ENCODE results near the gene WASF1. TPM values are rescaled to one million over a fixed set of nuclear protein-coding genes. Genes with fewer than 3 reads are reported as not detected.

Gene WASF1
- total and polyA plus RNA-seq, 2 experiments from 2014 or later: 15.8 to 24.6 TPM

- H3K9me2 ChIP-seq (replicated peaks; ENCODE audit: insufficient read depth): no peaks in the 10 kb centered on the region
- H3K4me1 ChIP-seq (ENCODE audit: insufficient read depth): peaks cover 4% of the 10 kb centered on the region
- peak overlapping the region; percentile 26 for H3K4me2 ChIP-seq
- H3K79me2 ChIP-seq: no peaks in the 10 kb centered on the region
- no peaks in the 10 kb centered on the region for H4K20me1 ChIP-seq (ENCODE audit: insufficient read depth, poor library complexity, severe bottlenecking)
- H3K9me3 ChIP-seq (ENCODE audit: low read depth): no peaks in the 10 kb centered on the region
- H3K27me3 ChIP-seq: peaks cover 3% of the 10 kb centered on the region
- TF ChIP-seq EZH2 (IDR thresholded peaks at IDR 0.05; ENCODE audit: borderline replicate concordance) (no peak), EZH2phosphoT487 (IDR thresholded peaks at IDR 0.05; ENCODE audit: low read depth, severe bottlenecking, unreplicated experiment) (no peak)
- TF ChIP-seq, protein P1, sequence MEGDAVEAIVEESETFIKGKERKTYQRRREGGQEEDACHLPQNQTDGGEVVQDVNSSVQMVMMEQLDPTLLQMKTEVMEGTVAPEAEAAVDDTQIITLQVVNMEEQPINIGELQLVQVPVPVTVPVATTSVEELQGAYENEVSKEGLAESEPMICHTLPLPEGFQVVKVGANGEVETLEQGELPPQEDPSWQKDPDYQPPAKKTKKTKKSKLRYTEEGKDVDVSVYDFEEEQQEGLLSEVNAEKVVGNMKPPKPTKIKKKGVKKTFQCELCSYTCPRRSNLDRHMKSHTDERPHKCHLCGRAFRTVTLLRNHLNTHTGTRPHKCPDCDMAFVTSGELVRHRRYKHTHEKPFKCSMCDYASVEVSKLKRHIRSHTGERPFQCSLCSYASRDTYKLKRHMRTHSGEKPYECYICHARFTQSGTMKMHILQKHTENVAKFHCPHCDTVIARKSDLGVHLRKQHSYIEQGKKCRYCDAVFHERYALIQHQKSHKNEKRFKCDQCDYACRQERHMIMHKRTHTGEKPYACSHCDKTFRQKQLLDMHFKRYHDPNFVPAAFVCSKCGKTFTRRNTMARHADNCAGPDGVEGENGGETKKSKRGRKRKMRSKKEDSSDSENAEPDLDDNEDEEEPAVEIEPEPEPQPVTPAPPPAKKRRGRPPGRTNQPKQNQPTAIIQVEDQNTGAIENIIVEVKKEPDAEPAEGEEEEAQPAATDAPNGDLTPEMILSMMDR (IDR thresholded peaks at IDR 0.05; ENCODE audit: poor library complexity): peak; percentile 89
- no peak overlapping the region for H3K4me3 ChIP-seq
- DNase-seq (ENCODE audit: low spot score): peak; percentile 76
- H3K36me3 ChIP-seq (replicated peaks; ENCODE audit: insufficient read depth, low read depth): no peaks in the 10 kb centered on the region
- 19% methylated on average over 5 of the region's 5 CpGs for WGBS (ENCODE audit: low lambda C conversion rate, missing lambda C conversion rate)
- no peak overlapping the region for H2AFZ ChIP-seq
- H3K27ac ChIP-seq: no peak overlapping the region
Measured at GRCh38 chr6:110053395-110054240, 125.9 kb downstream of the WASF1 start.

DNA sequence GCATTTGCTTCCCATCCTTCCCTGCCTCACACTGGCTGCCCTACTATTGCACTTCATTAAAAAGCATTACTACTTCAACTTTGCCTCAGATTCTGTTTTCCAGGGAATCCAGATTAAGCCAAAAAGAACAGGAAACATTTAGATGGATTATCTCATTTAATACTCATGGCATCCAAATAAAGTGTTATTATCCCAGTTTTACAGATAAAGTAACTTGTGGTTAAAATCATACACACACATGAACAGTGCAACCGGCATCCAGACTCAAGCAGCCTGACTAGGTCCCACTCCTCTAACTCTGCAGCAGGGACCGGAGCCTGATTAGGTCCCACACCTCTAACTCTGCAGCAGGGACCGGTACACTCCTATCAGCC is 129.0 kb downstream of the WASF1 start:
- Histone ChIP-seq H3K27ac (no peak overlapping the region), H2AFZ (no peak overlapping the region), H3K4me1 (ENCODE audit: insufficient read depth) (no peaks in the 10 kb centered on the region), H3K36me3 (replicated peaks; ENCODE audit: insufficient read depth, low read depth) (no peaks in the 10 kb centered on the region), H3K9me3 (ENCODE audit: low read depth) (no peaks in the 10 kb centered on the region), H3K79me2 (no peaks in the 10 kb centered on the region), H4K20me1 (ENCODE audit: insufficient read depth, poor library complexity, severe bottlenecking) (no peaks in the 10 kb centered on the region), H3K9me2 (replicated peaks; ENCODE audit: insufficient read depth) (no peaks in the 10 kb centered on the region), H3K4me3 (no peak overlapping the region), H3K4me2 (no peak overlapping the region), H3K27me3 (no peaks in the 10 kb centered on the region)
- TF ChIP-seq, protein P1 (IDR thresholded peaks at IDR 0.05; ENCODE audit: poor library complexity): no peak
- TF ChIP-seq EZH2phosphoT487 (IDR thresholded peaks at IDR 0.05; ENCODE audit: low read depth, severe bottlenecking, unreplicated experiment): no peak
- no peak for TF ChIP-seq EZH2 (IDR thresholded peaks at IDR 0.05; ENCODE audit: borderline replicate concordance)
- WGBS (ENCODE audit: low lambda C conversion rate, missing lambda C conversion rate): 80% methylated on average over 3 of the region's 3 CpGs
- DNase-seq (ENCODE audit: low spot score): no peak

Other genes starting within 250 kb of the WASF1 start
- gene GPR6, start 201.4 kb downstream of the WASF1 start, total RNA-seq: not detected in 2 replicates
- not detected in 2 replicates for gene GPR6, start 201.4 kb downstream of the WASF1 start, polyA plus RNA-seq
- 19.9 and 20.8 TPM in 2 replicates for gene CDC40, start 757 bp upstream of the WASF1 start, total RNA-seq
- gene CDC40, start 757 bp upstream of the WASF1 start, polyA plus RNA-seq: 13.9 and 26.9 TPM in 2 replicates
- gene METTL24, start 178.7 kb upstream of the WASF1 start, total RNA-seq: 3.2 and 5.7 TPM in 2 replicates
- 2.2 and 3.7 TPM in 2 replicates for gene METTL24, start 178.7 kb upstream of the WASF1 start, polyA plus RNA-seq
- gene DDO, start 235.9 kb upstream of the WASF1 start, total RNA-seq: 0.08 and 0.20 TPM in 2 replicates
- gene DDO, start 235.9 kb upstream of the WASF1 start, polyA plus RNA-seq: 0.39 TPM in 1 of 2 replicates, not detected in the other